CD4-positive, alpha-beta T cell (primary cell): ENCODE data around the gene TNFRSF18. TPM values are rescaled to one million over a fixed set of nuclear protein-coding genes. Genes with fewer than 3 reads are reported as not detected.

Experiments used
- ATAC-seq: fragments of 200-7000 bp; cut with Tn5 transposase; one replicate; pipeline ENCODE4 v1.10.0; 2022; ENCODE audit warnings: mild to moderate bottlenecking; ENCODE audit not compliant: poor library complexity
- CTCF ChIA-PET: fragments of 350-600 bp; sonication (Branson Sonifier 250); formaldehyde crosslinking; loops from one replicate; lab custom pipeline; 2021; ENCODE audit warnings: antibody characterized with exemption, inconsistent platforms; lab: Charles Lee
- POLR2A ChIA-PET: fragments of 350-600 bp; sonication (Branson Sonifier 250); formaldehyde crosslinking; loops from one replicate; lab custom pipeline; 2021; ENCODE audit warnings: antibody characterized with exemption, inconsistent platforms; lab: Charles Lee
- DNase-seq, 14 experiments: peaks; one replicate each; pipeline ENCODE4 v3.0.0-alpha.2; 2013 to 2020; ENCODE audit warnings: mixed read lengths in 2 of 14
- H3K27ac ChIP-seq, 2 donors: one replicate each; pipeline versions ENCODE4 v1.5.1 to v1.7.0; 2013; ENCODE audit warnings: low read length in 2 of 2, low read depth in 1 of 2, mild to moderate bottlenecking in 1 of 2
- H3K27me3 ChIP-seq, 2 experiments: 1 replicate in 1 of 2; 2 replicates in 1 of 2; pipeline versions ENCODE4 v1.6.1 to v1.7.0; 2013; ENCODE audit warnings: low read length in 2 of 2, control low read depth in 1 of 2, mild to moderate bottlenecking in 1 of 2, moderate library complexity in 1 of 2; ENCODE audit not compliant: insufficient read depth in 2 of 2, control insufficient read depth in 1 of 2
- H3K36me3 ChIP-seq: one replicate; pipeline ENCODE4 v1.6.1; 2013; ENCODE audit warnings: low read length, control low read depth; ENCODE audit not compliant: insufficient read depth
- H3K4me1 ChIP-seq: one replicate; pipeline ENCODE4 v1.6.1; 2013; ENCODE audit warnings: low read length, control low read depth; ENCODE audit not compliant: insufficient read depth
- H3K4me3 ChIP-seq: one replicate; pipeline ENCODE4 v1.5.1; 2013; ENCODE audit warnings: mild to moderate bottlenecking, low read length, moderate library complexity
- H3K9me3 ChIP-seq, 2 experiments: 1 replicate in 1 of 2; 2 replicates in 1 of 2; pipeline versions ENCODE4 v1.6.1 to v1.7.0; 2013; ENCODE audit warnings: low read length in 2 of 2, mild to moderate bottlenecking in 2 of 2, control low read depth in 1 of 2, moderate library complexity in 1 of 2; ENCODE audit not compliant: control insufficient read depth in 1 of 2, insufficient read depth in 1 of 2
- H3K27ac Mint-ChIP-seq: one replicate; pipeline ENCODE4 v1.8.0; 2020; ENCODE audit warnings: mixed read lengths
- H3K27me3 Mint-ChIP-seq: one replicate; pipeline ENCODE4 v1.8.0; 2021; ENCODE audit warnings: mixed read lengths
- H3K36me3 Mint-ChIP-seq: one replicate; pipeline ENCODE4 v1.8.0; 2021; ENCODE audit warnings: low read depth, mixed read lengths
- H3K4me1 Mint-ChIP-seq: one replicate; pipeline ENCODE4 v1.8.0; 2021; ENCODE audit warnings: low read depth, mixed read lengths
- H3K4me3 Mint-ChIP-seq: one replicate; pipeline ENCODE4 v1.8.0; 2020; ENCODE audit warnings: mild to moderate bottlenecking, mixed read lengths
- H3K9me3 Mint-ChIP-seq: one replicate; pipeline ENCODE4 v1.8.0; 2020; ENCODE audit warnings: mixed read lengths
- intact Hi-C, 2 experiments: fragments of 100-400 bp; cut with DNase I in 1 of 2; cut with micrococcal nuclease in 1 of 2; formaldehyde crosslinking; loops; one replicate each; pipeline versions ENCODE4 v1.15.1 to v1.9.0; 2023 to 2025; cut with DNase I, micrococcal nuclease
- total RNA-seq, 174 experiments: library from RNA in 2 of 174; stranded (reverse) in 2 of 174; gene quantifications; one replicate each; pipeline ENCODE4 v1.2.3 and lab custom pipeline; 2021 to 2026
- TF ChIP-seq, protein P1 (sequence below): fragments of 200-600 bp; IDR thresholded peaks from one replicate; pipeline ENCODE4 v1.8.0; 2022; ENCODE audit warnings: antibody characterized with exemption, mild to moderate bottlenecking

Gene TNFRSF18
- total RNA-seq, 2 experiments from 2014 or later = 14.8 to 17.8 TPM

DNA sequence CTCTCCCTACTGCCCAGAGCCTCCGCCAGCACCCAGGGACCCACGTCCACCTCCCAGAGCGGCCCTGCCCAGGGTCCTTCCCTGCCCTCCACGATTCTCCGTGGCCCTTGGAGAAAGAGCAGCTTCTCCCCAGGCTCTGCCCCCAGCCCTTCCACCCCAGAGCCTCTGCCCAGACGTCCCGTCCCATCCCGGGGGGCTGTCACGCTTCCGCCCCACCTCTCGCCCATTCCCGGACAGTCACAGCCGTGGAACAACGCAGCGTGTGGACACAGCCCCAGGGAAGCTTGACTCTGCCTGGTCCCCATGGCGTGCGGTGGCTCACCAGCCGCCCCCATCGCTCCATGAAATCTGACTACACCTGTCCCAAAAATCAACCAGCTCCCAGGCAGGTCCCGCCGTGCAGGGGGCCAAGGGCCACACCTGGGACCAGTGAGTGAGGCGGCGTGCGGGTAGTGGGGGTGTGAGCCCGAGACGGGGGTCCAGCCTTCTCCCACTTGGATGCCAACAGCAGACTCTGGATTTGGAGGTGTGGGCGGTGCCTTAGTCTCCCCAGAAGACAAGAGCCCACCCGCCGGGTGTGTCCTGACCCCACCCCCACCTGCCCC is 45.2 kb downstream of the TNFRSF18 start:
- Mint-ChIP-seq H3K36me3 (no peaks in the 10 kb centered on the region), H3K27ac (no peak overlapping the region), H3K9me3 (no peaks in the 10 kb centered on the region), H3K4me3 (no peak overlapping the region), H3K27me3 (no peaks in the 10 kb centered on the region), H3K4me1 (no peaks in the 10 kb centered on the region)
- no peak for DNase-seq
- POLR2A ChIA-PET = no interaction called here
- Histone ChIP-seq H3K4me1 (peaks cover 21% of the 10 kb centered on the region), H3K4me3 (no peak overlapping the region), H3K36me3 (no peaks in the 10 kb centered on the region), H3K9me3 (peaks cover 0 to 9% of the 10 kb centered on the region in 2 experiments), H3K27me3 (no peaks in the 10 kb centered on the region), H3K27ac (no peak overlapping the region)
- CTCF ChIA-PET = no interaction called here
- intact Hi-C loops = no loop called here
- TF ChIP-seq, protein P1, sequence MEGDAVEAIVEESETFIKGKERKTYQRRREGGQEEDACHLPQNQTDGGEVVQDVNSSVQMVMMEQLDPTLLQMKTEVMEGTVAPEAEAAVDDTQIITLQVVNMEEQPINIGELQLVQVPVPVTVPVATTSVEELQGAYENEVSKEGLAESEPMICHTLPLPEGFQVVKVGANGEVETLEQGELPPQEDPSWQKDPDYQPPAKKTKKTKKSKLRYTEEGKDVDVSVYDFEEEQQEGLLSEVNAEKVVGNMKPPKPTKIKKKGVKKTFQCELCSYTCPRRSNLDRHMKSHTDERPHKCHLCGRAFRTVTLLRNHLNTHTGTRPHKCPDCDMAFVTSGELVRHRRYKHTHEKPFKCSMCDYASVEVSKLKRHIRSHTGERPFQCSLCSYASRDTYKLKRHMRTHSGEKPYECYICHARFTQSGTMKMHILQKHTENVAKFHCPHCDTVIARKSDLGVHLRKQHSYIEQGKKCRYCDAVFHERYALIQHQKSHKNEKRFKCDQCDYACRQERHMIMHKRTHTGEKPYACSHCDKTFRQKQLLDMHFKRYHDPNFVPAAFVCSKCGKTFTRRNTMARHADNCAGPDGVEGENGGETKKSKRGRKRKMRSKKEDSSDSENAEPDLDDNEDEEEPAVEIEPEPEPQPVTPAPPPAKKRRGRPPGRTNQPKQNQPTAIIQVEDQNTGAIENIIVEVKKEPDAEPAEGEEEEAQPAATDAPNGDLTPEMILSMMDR = no peak
- ATAC-seq = no peak

DNA sequence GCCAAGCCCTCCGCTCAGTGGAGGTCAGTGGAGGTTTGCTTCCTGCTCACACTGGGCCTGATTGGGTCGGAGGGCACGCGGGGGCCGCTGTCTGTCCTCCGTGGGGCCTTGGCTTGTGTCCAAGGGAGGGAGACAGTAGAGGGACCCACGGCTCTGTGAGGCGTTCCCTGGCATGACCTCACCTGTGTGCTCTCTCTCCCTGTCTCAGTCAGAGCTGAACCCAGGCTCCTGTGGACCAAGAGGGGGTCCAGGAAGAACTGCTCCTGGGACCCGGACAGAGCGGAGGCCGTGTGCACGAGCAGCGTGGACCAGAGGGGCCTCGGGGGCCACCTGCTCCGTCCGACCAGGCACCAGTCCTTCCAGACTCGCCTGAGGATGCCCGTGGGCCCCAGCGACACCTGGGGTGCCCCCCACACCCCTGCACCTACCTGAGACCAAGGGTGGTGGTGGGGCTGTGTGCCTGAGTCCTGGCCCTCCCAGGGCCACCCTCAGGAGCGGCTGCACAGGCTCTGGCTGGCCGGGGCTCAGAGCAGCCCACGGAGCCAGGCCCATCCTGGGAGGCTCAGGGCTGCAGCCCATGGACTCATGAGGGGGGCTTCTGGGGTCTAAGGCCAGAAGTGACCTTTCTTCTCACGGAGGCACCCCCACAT is 46.0 kb downstream of the TNFRSF18 start:
- peaks cover 0 to 17% of the 10 kb centered on the region in 2 experiments for H3K9me3 ChIP-seq
- TF ChIP-seq, protein P1 = no peak
- Mint-ChIP-seq H3K27me3 (no peaks in the 10 kb centered on the region), H3K4me1 (no peaks in the 10 kb centered on the region), H3K36me3 (no peaks in the 10 kb centered on the region), H3K4me3 (no peak overlapping the region), H3K9me3 (peaks cover under 1% of the 10 kb centered on the region), H3K27ac (no peak overlapping the region)
- H3K27ac ChIP-seq = no peak overlapping the region
- no peak for ATAC-seq
- H3K4me1 ChIP-seq = peaks cover 19% of the 10 kb centered on the region
- H3K4me3 ChIP-seq = no peak overlapping the region
- H3K36me3 ChIP-seq = no peaks in the 10 kb centered on the region
- no peaks in the 10 kb centered on the region for H3K27me3 ChIP-seq
- intact Hi-C loops = no loop called here
- DNase-seq = no peak
- ChIA-PET POLR2A (no interaction called here), CTCF (no interaction called here)

DNA sequence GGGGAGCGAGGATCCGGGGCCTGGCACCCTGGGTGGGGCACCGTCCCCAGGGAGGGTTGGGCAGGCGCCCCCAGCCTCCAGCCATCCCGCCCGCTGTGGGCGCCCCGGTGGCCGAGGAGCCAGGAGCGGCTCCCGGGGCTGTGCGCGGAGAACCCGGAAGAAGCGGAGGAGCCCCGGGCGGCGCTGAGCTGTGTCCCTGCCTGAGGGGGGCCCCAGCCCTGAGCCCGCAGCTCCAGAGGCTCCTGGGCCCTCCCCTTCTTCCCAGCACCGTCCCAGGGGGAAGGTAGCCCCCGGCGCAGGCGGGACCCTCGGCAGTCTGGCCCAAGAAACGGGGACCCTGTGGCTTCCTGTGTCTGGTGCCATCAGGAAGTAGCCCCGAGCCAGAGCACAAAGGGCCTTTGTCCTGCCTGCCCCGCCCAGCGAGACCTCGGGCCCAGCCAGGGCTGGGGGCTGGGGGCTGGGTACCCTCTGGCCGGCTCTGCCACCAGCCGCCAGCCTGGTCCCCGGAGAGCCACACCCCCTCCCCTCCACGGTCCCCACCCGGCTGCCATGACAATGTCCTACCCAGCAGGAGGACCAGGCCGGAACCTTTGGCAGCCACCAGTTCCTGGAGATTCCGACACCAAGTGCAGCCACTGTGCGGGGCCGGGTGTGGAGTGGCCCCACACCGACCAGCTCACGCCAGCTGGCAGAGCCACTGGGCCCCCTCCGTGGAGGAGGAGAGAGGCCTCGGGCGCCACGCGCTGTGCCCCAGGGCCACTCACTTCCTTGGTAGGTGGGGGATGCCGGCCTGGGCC is 48.3 kb downstream of the TNFRSF18 start:
- H3K36me3 Mint-ChIP-seq = no peaks in the 10 kb centered on the region
- peaks cover 19% of the 10 kb centered on the region for H3K4me1 ChIP-seq
- ChIA-PET POLR2A (interaction anchor here (1.0 to 2.0 kb wide), 6 partner anchors 11 to 113 kb away, joined by 3 to 5 read pairs (median 4); partner anchors contain the start of gene TNFRSF4), CTCF (no interaction called here)
- intact Hi-C loops = loop anchor here (2.0 to 5.0 kb wide), 2 partner anchors 35 to 49 kb away; partner anchors contain the start of gene TNFRSF18 (in 1 of the 2)
- H3K27ac Mint-ChIP-seq = no peak overlapping the region
- no peaks in the 10 kb centered on the region for H3K36me3 ChIP-seq
- H3K9me3 ChIP-seq = peaks cover 0 to 26% of the 10 kb centered on the region in 2 experiments
- H3K27me3 Mint-ChIP-seq = no peaks in the 10 kb centered on the region
- peaks cover 9% of the 10 kb centered on the region for H3K9me3 Mint-ChIP-seq
- peak overlapping the region; percentile 77 to 82 for H3K27ac ChIP-seq
- TF ChIP-seq, protein P1 = no peak
- H3K27me3 ChIP-seq = no peaks in the 10 kb centered on the region
- no peak overlapping the region for H3K4me3 Mint-ChIP-seq
- no peaks in the 10 kb centered on the region for H3K4me1 Mint-ChIP-seq
- peak overlapping the region; percentile 87 for H3K4me3 ChIP-seq
- DNase-seq (peak in 10 of 14 experiments; percentile 22 to 65 (median 32)), ATAC-seq (peak; percentile 73)
